Measurements from ENCODE around the gene KRTAP10-7. TPM values are rescaled to one million over a fixed set of nuclear protein-coding genes. Genes with fewer than 3 reads are reported as not detected.

Gene KRTAP10-7
- total and polyA plus RNA-seq, 2 experiments from 2014 or later = not detected

DNA sequence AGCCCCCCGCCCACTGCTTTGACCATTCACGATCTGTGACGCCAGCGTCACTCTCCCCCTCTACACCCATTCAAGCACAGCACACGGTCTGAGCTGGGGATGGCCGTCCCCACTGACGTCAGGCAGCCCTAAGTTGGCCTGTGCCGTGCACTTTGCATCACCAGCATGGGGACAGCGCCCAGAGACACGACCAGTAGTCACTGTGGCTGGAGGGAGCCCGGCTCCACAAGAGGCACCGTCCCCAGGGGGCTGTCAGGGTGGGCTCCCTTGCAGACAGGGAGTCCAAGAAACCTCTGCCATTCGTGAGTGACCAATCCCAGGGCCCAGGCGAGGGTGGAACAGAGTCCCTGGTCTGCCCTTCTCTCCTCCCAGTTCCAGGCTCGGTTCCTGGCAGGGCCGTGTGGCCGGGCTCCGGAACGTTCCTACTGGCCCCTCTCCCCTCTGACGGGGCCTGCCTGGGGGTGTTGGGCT is 13.8 kb downstream of the KRTAP10-7 start:
- H3K9me2 ChIP-seq (ENCODE audit: insufficient read depth) = no peaks in the 10 kb centered on the region
- peaks cover 44% of the 10 kb centered on the region for H3K9me3 Mint-ChIP-seq
- no peak overlapping the region for H3K4me2 ChIP-seq
- ATAC-seq = no peak
- H4K20me1 ChIP-seq (replicated peaks; ENCODE audit: insufficient read depth) = no peaks in the 10 kb centered on the region
- H3K27ac Mint-ChIP-seq = no peak overlapping the region; the same call in 1 of the 2 replicates
- peaks cover 24% of the 10 kb centered on the region for H3K36me3 Mint-ChIP-seq (ENCODE audit: low read depth)
- no peak for DNase-seq (ENCODE audit: low spot score)
- no peaks in the 10 kb centered on the region for H3K79me2 ChIP-seq (replicated peaks; ENCODE audit: insufficient read depth)
- no peaks in the 10 kb centered on the region for H3K27me3 ChIP-seq (ENCODE audit: insufficient read depth)
- no peak overlapping the region for H3K27ac ChIP-seq (ENCODE audit: low read depth)
- peaks cover 23% of the 10 kb centered on the region for H3K4me1 Mint-ChIP-seq
- H3K4me1 ChIP-seq (ENCODE audit: insufficient read depth) = no peaks in the 10 kb centered on the region
- H2AFZ ChIP-seq = no peak overlapping the region; the same call in 1 of the 2 replicates
- 0 out of 2 replicates have a peak, but pooled peaks cover 4% of the 10 kb centered on the region for H3K36me3 ChIP-seq (ENCODE audit: insufficient read depth)
- H3K4me3 Mint-ChIP-seq = no peak overlapping the region
- H3K27me3 Mint-ChIP-seq (ENCODE audit: insufficient read depth, low read depth, poor library complexity) = peaks cover 9% of the 10 kb centered on the region
- H3K4me3 ChIP-seq = no peak overlapping the region
- no peaks in the 10 kb centered on the region for H3F3A ChIP-seq (replicated peaks; ENCODE audit: low read depth)
- TF ChIP-seq, protein P1, sequence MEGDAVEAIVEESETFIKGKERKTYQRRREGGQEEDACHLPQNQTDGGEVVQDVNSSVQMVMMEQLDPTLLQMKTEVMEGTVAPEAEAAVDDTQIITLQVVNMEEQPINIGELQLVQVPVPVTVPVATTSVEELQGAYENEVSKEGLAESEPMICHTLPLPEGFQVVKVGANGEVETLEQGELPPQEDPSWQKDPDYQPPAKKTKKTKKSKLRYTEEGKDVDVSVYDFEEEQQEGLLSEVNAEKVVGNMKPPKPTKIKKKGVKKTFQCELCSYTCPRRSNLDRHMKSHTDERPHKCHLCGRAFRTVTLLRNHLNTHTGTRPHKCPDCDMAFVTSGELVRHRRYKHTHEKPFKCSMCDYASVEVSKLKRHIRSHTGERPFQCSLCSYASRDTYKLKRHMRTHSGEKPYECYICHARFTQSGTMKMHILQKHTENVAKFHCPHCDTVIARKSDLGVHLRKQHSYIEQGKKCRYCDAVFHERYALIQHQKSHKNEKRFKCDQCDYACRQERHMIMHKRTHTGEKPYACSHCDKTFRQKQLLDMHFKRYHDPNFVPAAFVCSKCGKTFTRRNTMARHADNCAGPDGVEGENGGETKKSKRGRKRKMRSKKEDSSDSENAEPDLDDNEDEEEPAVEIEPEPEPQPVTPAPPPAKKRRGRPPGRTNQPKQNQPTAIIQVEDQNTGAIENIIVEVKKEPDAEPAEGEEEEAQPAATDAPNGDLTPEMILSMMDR (conservative IDR thresholded peaks at IDR 0.05; ENCODE audit: low read depth in 2 of 2) = no peak
- TF ChIP-seq POLR2AphosphoS5 (IDR thresholded peaks at IDR 0.05; ENCODE audit: low read depth) = no peak
- TF ChIP-seq EZH2 (IDR thresholded peaks at IDR 0.05; ENCODE audit: low read depth, unreplicated experiment) = no peak
- TF ChIP-seq STAT1 (IDR thresholded peaks at IDR 0.05; ENCODE audit: unreplicated experiment) = no peak

- Histone ChIP-seq H3K9me2 (ENCODE audit: insufficient read depth) (no peaks in the 10 kb centered on the region), H3K36me3 (ENCODE audit: insufficient read depth) (no peaks in the 10 kb centered on the region), H3K4me3 (no peak overlapping the region), H3K27me3 (ENCODE audit: insufficient read depth) (no peaks in the 10 kb centered on the region), H2AFZ (no peak overlapping the region), H3K4me2 (no peak overlapping the region), H3K27ac (ENCODE audit: low read depth) (no peak overlapping the region), H4K20me1 (replicated peaks; ENCODE audit: insufficient read depth) (no peaks in the 10 kb centered on the region), H3K79me2 (replicated peaks; ENCODE audit: insufficient read depth) (no peaks in the 10 kb centered on the region), H3F3A (replicated peaks; ENCODE audit: low read depth) (no peaks in the 10 kb centered on the region), H3K4me1 (ENCODE audit: insufficient read depth) (no peaks in the 10 kb centered on the region)
- ATAC-seq (no peak), DNase-seq (ENCODE audit: low spot score) (no peak)
- Mint-ChIP-seq H3K4me1 (peaks cover 23% of the 10 kb centered on the region), H3K9me3 (peaks cover 44% of the 10 kb centered on the region), H3K27me3 (ENCODE audit: insufficient read depth, low read depth, poor library complexity) (peaks cover 11% of the 10 kb centered on the region), H3K4me3 (no peak overlapping the region), H3K36me3 (ENCODE audit: low read depth) (peaks cover 26% of the 10 kb centered on the region), H3K27ac (no peak overlapping the region)
- no peak for TF ChIP-seq STAT1 (IDR thresholded peaks at IDR 0.05; ENCODE audit: unreplicated experiment)
- no peak for TF ChIP-seq ETS1 (IDR thresholded peaks at IDR 0.05)
- TF ChIP-seq JUNB (IDR thresholded peaks at IDR 0.05; ENCODE audit: unreplicated experiment) = no peak
- TF ChIP-seq EZH2 (IDR thresholded peaks at IDR 0.05; ENCODE audit: low read depth, unreplicated experiment) = no peak
- TF ChIP-seq CREB1 (CRISPR knock-in tag; IDR thresholded peaks at IDR 0.05; ENCODE audit: low read depth) = no peak
- TF ChIP-seq EZH2phosphoT487 (IDR thresholded peaks at IDR 0.05; ENCODE audit: unreplicated experiment) = no peak
- no peak for TF ChIP-seq ZNF462 (CRISPR knock-in tag; IDR thresholded peaks at IDR 0.05)
Measured at GRCh38 chr21:44614961-44615391, 14.6 kb downstream of the KRTAP10-7 start.
